Stromal cell of bone marrow (primary cell): ENCODE measurements around the gene LLGL2.

Experiments used
- DNase-seq: peaks from one replicate; pipeline ENCODE4 v3.0.0-alpha.2; 2012; ENCODE audit warnings: low read depth

Gene LLGL2

DNA sequence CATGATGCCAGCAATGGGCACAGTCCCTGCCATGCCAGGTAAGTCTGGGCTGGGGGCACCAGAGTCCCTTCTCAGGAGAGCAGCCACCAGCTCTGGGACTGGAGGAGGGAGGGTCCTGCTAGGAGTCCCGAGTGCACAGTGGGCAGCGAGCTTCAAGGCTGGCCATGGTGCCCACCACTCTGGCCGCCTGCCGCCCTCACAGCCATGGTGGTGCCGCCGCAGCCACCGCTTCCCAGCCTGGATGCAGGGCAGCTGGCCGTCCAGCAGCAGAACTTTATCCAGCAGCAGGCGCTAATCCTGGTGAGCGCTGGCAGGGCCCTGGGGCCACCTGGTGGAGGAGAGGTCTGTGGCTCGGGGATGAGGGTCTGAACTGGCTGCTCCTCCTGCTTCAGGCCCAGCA lies 89.8 kb downstream of the LLGL2 start:
- no peak for DNase-seq

DNA sequence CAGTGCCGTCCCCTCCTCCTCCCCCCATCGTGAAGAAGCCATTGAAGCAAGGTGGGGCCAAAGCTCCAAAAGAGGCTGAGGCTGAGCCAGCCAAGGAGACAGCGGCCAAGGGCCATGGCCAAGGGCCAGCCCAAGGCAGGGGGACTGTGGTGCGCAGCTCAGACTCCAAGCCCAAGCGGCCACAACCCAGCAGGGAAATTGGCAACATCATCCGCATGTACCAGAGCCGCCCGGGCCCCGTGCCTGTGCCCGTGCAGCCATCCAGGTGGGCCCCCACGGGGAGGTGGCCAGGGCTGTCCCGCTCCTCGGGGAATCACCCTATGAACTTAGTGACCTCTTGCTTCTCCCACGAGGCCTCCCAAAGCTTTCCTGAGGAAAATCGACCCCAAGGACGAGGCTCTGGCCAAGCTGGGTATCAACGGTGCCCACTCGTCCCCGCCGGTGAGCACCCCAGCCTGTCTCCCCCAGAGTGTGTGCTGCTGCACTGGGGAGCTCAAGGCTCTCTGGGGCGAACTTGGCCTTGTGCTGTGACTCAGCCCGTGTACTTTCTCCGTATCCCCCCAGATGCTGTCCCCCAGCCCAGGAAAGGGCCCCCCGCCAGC lies 91.1 kb downstream of the LLGL2 start:
- no peak for DNase-seq

DNA sequence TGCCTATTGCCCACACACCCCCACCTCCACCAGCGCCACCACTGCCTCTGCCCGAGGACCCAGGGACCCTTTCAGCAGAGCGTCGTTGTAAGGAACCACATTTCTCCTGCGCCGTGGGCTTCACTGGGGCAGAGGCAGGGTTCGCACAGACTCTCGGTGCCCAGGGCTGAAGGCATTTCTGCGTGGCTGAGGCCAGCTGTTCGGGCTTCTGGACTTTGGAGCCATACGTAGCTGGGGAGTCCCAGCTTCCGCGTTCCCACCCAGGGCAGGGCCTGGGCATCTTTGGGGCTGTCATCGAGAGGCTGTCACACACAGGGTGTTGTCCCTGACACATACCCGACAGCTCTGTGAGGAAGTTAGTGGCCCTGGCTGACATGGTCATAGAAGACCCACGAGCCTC lies 91.7 kb downstream of the LLGL2 start:
- no peak for DNase-seq

DNA sequence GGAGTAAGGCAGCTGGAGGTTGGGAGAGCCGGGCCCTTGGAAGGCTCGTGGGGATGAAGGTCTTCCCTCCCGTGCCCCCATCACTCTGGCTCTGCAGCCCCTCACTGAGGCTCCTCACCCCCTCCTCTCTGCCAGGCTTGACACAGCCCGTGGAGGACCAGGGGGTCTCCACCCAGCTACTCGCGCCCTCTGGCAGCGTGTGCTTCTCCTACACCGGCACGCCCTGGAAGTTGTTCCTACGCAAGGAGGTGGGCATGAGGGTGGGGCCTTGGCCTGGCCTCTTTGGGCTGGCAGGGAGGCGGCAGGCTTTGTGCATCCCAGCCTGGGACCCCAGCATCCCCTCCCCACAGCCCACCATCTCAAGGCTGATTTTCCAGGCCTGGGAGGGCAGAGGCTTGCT lies 92.2 kb downstream of the LLGL2 start:
- no peak for DNase-seq

DNA sequence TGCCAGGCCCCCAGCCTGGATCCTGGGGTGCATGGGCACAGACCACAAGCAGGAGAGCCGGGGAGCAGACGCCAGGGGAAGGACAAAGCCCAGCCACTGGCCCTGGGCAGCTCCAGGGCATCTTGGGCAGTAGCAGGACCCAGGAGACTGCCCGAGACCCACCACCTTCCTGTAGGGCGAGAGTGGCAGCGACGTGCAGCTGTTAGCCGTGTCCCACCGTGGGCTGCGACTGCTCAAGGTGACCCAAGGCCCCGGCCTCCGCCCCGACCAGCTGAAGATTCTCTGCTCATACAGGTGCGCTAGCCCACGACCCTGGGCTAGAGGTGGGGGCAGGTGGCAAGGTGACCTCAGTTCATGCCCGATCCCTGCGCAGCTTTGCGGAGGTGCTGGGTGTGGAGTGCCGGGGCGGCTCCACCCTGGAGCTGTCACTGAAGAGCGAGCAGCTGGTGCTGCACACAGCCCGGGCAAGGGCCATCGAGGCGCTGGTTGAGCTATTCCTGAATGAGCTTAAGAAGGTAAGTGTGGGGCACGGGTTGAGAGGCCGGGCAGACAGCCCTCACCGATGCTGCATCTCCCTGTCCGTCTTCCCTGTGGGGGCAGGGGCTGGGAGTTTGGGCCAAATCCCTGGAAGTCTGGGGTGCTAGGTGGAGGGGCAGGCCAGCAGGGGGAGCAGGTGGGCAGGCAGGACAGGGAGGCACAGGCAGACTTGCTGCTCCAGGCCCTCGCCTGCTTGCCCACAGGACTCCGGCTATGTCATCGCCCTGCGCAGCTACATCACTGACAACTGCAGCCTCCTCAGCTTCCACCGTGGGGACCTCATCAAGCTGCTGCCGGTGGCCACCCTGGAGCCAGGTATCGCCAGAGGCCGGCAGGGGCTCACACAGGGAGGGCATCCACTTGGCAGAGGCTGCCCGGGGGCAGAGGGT lies 94.3 kb downstream of the LLGL2 start:
- no peak for DNase-seq

DNA sequence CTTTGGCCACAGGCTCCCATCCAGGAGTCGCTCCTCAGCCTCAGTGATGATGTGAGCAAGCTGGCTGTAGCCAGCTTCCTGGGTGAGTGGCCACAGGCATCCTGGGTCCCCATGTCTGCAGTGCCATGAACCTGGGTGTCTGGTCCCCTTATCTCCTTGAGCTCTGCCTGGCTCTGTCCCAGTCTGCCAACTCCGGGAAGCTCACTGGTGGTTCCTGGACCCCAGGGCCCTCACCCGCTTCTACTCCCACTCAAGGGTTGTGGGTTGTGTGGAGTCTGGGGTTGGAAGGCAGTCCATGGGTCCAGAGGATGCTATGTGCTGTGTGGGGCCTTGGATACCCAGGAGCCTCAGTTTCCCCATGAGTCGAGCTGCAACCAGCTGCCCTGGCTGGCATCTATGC lies 96.0 kb downstream of the LLGL2 start:
- no peak for DNase-seq

DNA sequence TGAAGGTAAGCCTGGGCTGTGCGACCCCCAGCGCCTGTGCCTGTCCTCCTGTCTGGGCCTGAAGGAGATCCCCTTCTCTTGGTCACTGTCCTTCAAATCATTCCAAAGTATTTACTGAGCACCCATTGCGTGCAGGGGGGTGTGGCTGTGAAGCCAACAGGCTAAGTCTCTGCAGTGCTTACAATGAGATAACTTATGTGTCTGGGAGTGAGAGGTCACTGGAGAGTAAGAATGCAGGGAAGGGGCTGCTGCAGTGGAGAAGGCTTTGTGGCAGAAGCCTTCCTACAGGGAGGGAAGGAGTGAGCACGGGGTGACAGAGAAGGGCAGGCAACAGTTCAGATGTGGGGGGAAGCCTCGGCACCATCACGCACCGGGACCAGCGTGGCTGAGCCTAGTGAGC lies 96.6 kb downstream of the LLGL2 start:
- DNase-seq: no peak

DNA sequence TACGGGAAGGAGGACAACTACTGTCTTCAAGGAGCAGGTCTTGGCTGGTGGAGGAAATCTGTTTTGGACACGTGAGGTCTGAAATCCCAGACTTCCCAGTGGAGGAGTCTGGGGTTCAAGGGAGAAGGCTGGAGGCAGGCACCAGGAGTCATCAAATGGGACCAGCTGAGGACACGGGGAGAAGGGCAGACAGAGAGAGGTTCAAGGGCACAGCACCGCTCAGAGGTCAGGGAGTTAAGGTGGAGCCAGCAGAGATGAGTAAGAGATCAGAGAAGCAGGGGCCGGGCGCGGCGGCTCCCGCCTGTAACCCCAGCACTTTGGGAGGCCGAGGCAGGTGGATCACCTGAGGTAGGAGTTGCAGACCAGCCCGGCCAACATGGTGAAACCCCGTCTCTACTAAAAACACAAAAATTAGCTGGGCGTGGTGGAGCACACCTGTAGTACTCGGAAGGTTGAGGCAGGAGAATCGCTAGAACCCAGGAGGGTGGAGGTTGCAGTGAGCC lies 97.3 kb downstream of the LLGL2 start:
- no peak for DNase-seq

DNA sequence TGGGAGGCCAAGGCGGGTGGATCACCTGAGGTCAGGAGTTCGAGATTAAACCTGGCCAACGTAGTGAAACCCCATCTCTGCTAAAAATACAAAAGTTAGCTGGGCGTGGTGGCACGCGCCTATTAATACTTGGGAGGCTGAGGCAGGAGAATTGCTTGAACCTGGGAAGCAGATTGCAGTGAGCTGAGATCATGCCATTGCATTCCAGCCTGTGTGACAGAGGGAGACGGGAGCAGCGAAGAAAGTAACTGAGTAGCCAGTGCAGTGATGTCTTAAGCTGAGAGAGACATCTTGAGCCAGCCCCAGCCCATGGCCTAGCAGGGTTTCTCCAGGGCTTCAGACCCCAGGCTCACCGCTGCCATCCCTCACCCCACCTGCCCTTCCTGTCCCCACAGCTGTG lies 97.9 kb downstream of the LLGL2 start:
- DNase-seq: no peak

DNA sequence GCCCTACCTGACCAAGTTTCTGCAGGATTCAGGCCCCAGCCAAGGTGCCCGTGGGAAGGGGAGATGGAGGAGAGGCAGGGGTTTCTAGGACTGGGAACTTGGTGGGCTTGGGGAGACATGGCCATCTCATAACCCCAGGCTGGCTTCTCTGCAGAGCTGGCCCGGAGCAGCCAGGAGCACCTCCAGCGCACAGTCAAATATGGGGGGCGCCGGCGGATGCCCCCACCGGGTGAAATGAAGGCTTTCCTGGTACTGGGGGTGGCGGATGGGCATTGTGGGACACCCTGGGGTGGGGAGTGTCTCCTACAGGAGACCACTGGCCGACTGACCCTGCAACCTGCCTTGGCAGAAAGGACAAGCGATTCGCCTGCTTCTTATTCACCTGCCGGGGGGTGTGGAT lies 98.5 kb downstream of the LLGL2 start:
- DNase-seq: no peak
